ENCODE results near the gene CNOT1. TPM values are rescaled to one million over a fixed set of nuclear protein-coding genes. Genes with fewer than 3 reads are reported as not detected.
"Not testable (repeated sequence)": the region's sequence is repeated elsewhere in the genome, so short reads cannot be mapped to it uniquely, and the experiment has no call there.

CNOT1 gene
- total RNA-seq, 2 experiments from 2014 or later: 268 to 273 TPM

DNA sequence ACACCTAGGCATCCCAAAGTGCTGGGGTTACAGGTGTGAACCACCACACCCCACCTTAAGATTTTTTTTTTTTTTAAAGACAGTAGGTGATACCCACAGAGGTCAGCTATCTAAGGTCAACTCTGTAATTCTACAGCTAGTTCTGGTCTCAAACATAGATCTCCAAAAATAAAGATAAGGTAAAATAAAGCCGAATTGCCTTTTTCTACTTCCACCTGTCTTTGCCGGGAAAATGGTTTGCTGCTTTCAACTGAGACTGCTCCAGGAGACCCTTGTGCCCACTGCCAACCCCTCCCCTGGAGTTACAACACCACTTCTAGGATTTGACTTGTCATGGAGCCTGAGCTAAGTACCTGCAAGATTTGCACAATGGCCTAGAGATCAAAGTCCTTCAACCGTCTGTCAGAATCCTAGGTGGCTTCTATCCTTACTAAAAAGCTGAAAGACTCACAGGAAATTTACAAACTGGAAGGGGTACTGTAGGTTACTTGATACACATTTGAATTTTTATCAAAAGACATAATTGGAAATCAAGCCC lies 4.7 kb upstream of the CNOT1 start:
- ATAC-seq: no peak
- DNase-seq: no peak
- H3K9me3 Mint-ChIP-seq (ENCODE audit: low read depth): no peaks in the 10 kb centered on the region
- no peak overlapping the region for H3K4me3 Mint-ChIP-seq
- peaks cover 7% of the 10 kb centered on the region for H3K4me1 Mint-ChIP-seq
- peaks cover 3% of the 10 kb centered on the region for H3K36me3 Mint-ChIP-seq
- CTCF ChIA-PET: no interaction called here
- peaks cover 15% of the 10 kb centered on the region for H3K27me3 Mint-ChIP-seq
- no peak overlapping the region for H3K27ac Mint-ChIP-seq

DNA sequence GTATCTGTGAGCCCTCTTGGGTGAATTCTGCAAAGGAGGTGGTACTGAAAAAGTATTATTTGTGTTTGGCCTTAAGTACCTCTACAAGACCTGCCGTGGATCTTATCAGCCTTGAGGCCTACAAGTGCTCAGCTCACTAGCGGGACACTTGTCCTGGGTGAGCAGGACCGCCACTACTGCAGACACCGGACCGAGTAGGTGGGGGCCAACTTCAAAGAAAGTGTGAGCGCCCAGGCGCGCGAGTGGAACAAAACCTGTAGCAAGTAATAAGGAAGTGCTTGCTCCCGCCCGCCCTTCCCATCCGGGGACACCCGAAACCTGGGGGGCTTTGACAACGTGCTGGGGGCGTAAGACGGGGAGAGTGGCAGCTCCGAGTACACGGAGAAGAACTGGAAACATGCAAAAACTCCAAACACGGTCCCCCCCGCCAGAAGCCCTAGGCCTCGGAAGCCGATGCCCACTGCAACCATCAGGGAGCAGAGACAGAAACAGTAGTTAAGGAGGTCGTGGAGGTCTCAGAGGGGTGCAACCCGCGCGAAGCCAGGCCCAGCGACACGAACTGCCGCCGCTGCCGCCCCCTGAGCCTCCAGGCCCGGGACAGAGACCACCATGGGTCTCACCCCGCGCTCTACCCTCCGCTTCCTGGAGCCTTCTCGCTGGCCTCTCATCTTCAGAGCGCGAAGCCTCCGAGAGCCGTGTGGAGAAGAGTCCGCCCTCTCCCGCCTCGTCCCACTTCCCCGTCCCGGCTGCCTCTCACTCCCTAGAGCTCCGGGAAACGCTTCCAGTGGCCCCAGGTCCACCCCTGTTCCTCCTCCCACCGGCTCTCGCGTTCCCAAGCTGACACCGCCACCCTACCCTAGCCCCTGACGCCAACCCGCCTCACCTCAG lies 537 bp downstream of the CNOT1 start:
- no peaks in the 10 kb centered on the region for H3K9me3 Mint-ChIP-seq (ENCODE audit: low read depth)
- H3K36me3 Mint-ChIP-seq: peaks cover 26% of the 10 kb centered on the region
- ATAC-seq (peak; percentile 11), DNase-seq (peak; percentile 79)
- H3K4me3 Mint-ChIP-seq: peak overlapping the region; percentile 98
- no peaks in the 10 kb centered on the region for H3K27me3 Mint-ChIP-seq
- peaks cover 30% of the 10 kb centered on the region for H3K4me1 Mint-ChIP-seq
- peak overlapping the region; percentile 100 for H3K27ac Mint-ChIP-seq
- CTCF ChIA-PET: interaction anchor here (1.1 to 1.6 kb wide), 4 partner anchors 25 to 127 kb away, joined by 3 to 7 read pairs (median 3); no protein-coding TSS in a partner anchor

DNA sequence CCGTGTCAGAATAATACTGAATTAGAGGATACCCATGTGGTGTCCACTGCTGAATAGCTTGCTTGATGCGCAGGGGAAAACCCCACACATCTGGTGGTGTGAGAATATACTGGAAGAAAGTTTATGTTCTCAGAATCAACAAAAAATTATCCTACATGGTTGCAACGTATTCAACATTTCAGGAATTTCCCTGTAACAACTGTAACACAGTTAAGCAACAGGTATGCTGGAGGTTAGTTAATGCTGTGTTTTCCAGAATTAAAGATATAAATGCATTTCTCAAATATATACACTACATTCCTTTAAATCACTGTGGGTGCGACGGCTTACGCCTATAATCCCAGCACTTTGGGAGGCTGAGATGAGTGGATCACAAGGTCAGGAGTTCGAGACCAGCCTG lies 5.4 kb downstream of the CNOT1 start:
- Mint-ChIP-seq H3K4me1 (peaks cover 34% of the 10 kb centered on the region), H3K9me3 (ENCODE audit: low read depth) (no peaks in the 10 kb centered on the region), H3K4me3 (no peak overlapping the region), H3K27me3 (no peaks in the 10 kb centered on the region), H3K36me3 (peaks cover 43% of the 10 kb centered on the region), H3K27ac (no peak overlapping the region)
- CTCF ChIA-PET: interaction anchor here (0.9 kb wide), 1 partner anchor 75 kb away, joined by 3 read pairs; no protein-coding TSS in a partner anchor
- ATAC-seq (no peak), DNase-seq (no peak)

DNA sequence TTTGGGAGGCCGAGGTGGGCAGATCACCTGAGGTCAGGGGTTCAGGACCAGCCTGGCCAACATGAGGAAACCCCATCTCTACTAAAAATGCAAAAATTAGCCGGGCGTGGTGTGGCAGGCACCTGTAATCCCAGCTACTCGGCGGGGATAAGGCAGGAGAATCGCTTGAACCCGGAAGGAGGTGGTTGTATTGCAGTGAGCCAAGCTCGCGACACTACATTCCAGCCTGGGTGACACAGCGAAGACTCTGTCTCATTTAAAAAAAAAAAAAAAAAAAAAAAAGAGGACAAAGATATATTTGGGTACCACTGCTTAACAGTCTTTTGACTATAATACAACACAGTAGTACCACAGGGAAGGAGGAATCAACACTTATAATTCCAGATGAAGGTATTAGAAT lies 9.2 kb downstream of the CNOT1 start:
- DNase-seq (no peak), ATAC-seq (no peak)
- Mint-ChIP-seq H3K27me3 (no peaks in the 10 kb centered on the region), H3K27ac (no peak overlapping the region), H3K4me3 (no peak overlapping the region), H3K9me3 (ENCODE audit: low read depth) (no peaks in the 10 kb centered on the region), H3K4me1 (peaks cover 34% of the 10 kb centered on the region), H3K36me3 (peaks cover 41% of the 10 kb centered on the region)
- CTCF ChIA-PET: no interaction called here

DNA sequence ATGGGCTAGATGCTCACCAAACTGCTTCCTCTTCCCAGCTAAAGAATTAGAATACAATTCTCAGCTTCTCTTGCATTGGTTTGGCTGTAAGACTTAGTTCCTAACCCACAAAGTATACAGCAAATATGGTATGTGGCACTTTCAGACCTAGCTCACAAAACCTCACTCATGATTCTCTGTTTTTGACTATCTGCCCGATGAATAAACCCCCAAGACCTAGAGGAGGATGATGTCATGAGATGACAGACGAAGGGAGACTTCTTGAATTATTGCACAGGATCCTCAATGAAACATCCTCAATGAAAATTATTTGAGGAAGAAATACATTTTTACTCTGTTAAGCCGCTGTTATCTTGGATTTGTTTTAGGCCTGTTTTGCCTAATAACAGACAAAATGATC lies 14.3 kb downstream of the CNOT1 start:
- peak overlapping the region; percentile 78 for H3K27ac Mint-ChIP-seq
- H3K4me3 Mint-ChIP-seq: no peak overlapping the region
- no peaks in the 10 kb centered on the region for H3K27me3 Mint-ChIP-seq
- ATAC-seq (peak; percentile 65), DNase-seq (no peak)
- H3K36me3 Mint-ChIP-seq: peaks cover 33% of the 10 kb centered on the region
- no peaks in the 10 kb centered on the region for H3K9me3 Mint-ChIP-seq (ENCODE audit: low read depth)
- H3K4me1 Mint-ChIP-seq: peaks cover 31% of the 10 kb centered on the region
- CTCF ChIA-PET: interaction anchor here (0.8 to 1.6 kb wide), 2 partner anchors 10 to 19 kb away, joined by 3 to 6 read pairs; no protein-coding TSS in a partner anchor

DNA sequence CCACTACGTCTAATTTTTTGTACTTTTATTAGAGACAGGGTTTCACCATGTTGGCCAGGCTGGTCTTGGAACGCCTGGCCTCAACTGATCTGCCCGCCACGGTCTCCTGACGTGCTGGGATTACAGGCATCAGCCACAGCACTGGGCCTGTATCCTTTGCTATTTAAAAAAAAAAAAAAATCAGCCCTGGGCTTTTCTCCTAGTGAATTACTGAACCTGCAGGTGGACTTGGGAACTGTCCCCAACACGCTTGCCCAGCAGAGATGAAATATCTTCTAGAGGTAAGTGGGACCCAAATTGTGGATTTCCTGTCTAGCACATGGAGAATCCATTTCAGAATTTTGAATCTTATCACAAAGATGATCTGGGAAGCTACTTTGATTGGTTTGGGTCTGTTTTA lies 14.8 kb downstream of the CNOT1 start:
- CTCF ChIA-PET: interaction anchor here (0.8 to 1.6 kb wide), 2 partner anchors 9 to 18 kb away, joined by 3 to 6 read pairs; no protein-coding TSS in a partner anchor
- ATAC-seq (peak; percentile 27), DNase-seq (no peak)
- H3K4me3 Mint-ChIP-seq: no peak overlapping the region
- H3K4me1 Mint-ChIP-seq: peaks cover 28% of the 10 kb centered on the region
- peaks cover 30% of the 10 kb centered on the region for H3K36me3 Mint-ChIP-seq
- no peaks in the 10 kb centered on the region for H3K27me3 Mint-ChIP-seq
- no peaks in the 10 kb centered on the region for H3K9me3 Mint-ChIP-seq (ENCODE audit: low read depth)
- no peak overlapping the region for H3K27ac Mint-ChIP-seq

DNA sequence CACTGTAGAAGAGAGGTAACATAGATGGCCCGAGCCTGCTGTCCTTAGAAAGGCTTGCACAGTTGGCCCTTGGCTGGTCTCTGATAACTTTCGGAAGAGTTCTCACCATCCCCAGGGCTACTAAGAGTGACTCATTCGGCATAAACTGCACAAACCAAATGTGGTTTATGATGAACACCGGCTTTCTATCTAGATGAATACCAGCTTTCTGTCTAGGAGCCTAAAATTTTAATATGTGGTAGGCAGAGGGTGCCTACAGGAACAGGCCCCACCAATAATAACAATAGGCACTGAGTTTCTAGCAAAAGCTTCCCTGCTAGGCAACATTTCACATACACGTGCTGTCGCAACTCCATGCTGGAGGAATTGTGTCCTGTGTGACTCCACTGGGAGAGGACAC lies 15.4 kb downstream of the CNOT1 start:
- H3K9me3 Mint-ChIP-seq (ENCODE audit: low read depth): no peaks in the 10 kb centered on the region
- ATAC-seq (no peak), DNase-seq (no peak)
- CTCF ChIA-PET: interaction anchor here (1.6 kb wide), 1 partner anchor 9 kb away, joined by 6 read pairs; no protein-coding TSS in a partner anchor
- H3K27me3 Mint-ChIP-seq: no peaks in the 10 kb centered on the region
- H3K4me1 Mint-ChIP-seq: peaks cover 26% of the 10 kb centered on the region
- H3K4me3 Mint-ChIP-seq: no peak overlapping the region
- H3K27ac Mint-ChIP-seq: no peak overlapping the region
- peaks cover 29% of the 10 kb centered on the region for H3K36me3 Mint-ChIP-seq

DNA sequence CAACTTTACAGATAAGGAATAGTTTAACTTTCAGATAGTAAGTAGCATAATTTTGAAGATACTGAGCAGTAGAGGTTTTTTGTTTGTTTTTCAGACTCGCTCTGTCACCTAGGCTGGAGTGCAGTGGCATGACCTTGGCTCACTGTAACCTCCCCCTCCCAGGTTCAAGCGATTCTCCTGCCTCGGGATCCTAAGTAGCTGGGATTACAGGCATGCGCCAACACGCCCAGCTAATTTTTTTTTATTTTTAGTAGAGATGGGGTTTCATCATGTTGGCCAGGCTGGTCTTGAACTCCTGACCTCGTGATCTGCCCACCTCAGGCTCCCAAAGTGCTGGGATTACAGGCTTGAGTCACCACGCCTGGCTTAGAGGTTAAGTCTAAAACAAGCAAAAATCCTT lies 16.7 kb downstream of the CNOT1 start:
- H3K4me1 Mint-ChIP-seq: peaks cover 30% of the 10 kb centered on the region

DNA sequence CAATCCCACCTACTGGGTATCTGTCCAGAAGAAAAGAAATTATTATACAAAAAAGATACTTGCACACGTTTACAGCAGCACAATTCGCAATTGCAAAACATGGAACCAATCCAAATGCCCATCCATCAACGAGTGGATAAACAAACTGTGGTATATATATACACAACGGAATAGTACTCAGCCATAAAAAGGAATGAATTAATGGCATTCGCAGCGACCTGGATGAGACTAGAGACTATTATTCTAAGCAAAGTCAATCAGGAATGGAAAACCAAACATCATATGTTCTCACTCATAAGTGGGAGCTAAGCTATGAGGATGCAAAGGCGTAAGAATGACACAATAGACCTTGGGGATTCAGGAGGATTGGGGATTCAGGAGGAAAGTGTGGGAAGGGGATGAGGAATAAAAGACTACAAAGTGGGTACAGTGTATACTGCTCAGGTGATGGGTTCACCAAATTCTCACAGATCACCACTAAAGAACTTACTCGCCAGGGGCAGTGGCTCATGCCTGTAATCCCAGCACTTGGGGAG lies 21.0 kb downstream of the CNOT1 start:
- CTCF ChIA-PET: no interaction called here
- no peak for ATAC-seq

More for the DNA sequence above, 16.7 kb downstream of the CNOT1 start:
- ATAC-seq; DNase-seq; H3K27me3 Mint-ChIP-seq; H3K4me3 Mint-ChIP-seq; H3K27ac Mint-ChIP-seq; H3K9me3 Mint-ChIP-seq (ENCODE audit: low read depth); CTCF ChIA-PET: not testable (repeated sequence)
- peaks cover 31% of the 10 kb centered on the region for H3K36me3 Mint-ChIP-seq

DNA sequence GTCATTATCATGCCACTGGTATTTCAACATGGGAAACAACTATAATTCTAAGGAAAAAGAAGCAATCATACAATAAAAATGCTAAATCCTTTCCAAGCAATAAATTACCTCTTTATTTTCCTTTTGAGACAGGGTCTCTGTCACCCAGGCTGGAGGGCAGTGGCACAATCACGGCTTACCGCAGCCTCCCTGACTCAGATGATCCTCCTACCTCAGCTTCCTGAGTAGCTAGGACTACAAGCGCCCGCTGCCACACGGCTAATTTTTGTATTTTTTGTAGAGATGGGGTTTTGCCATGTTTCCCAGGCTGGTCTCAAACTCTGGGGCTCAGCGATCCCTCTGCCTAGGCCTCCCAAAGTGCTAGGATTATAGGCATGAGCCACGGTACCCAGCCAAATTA lies 24.1 kb downstream of the CNOT1 start:
- Mint-ChIP-seq H3K36me3 (peaks cover 33% of the 10 kb centered on the region), H3K9me3 (ENCODE audit: low read depth) (no peaks in the 10 kb centered on the region), H3K4me1 (peaks cover 28% of the 10 kb centered on the region), H3K27ac (no peak overlapping the region), H3K4me3 (no peak overlapping the region), H3K27me3 (no peaks in the 10 kb centered on the region)
- CTCF ChIA-PET: interaction anchor here (0.6 to 2.0 kb wide), 2 partner anchors 9 to 37 kb away, joined by 3 to 6 read pairs; no protein-coding TSS in a partner anchor
- no peak for ATAC-seq
- no peak for DNase-seq

More for the DNA sequence above, 21.0 kb downstream of the CNOT1 start:
- Mint-ChIP-seq H3K27ac (no peak overlapping the region), H3K36me3 (peaks cover 32% of the 10 kb centered on the region), H3K4me3 (no peak overlapping the region), H3K27me3 (no peaks in the 10 kb centered on the region), H3K4me1 (peaks cover 17% of the 10 kb centered on the region), H3K9me3 (ENCODE audit: low read depth) (no peaks in the 10 kb centered on the region)
- DNase-seq: no peak

DNA sequence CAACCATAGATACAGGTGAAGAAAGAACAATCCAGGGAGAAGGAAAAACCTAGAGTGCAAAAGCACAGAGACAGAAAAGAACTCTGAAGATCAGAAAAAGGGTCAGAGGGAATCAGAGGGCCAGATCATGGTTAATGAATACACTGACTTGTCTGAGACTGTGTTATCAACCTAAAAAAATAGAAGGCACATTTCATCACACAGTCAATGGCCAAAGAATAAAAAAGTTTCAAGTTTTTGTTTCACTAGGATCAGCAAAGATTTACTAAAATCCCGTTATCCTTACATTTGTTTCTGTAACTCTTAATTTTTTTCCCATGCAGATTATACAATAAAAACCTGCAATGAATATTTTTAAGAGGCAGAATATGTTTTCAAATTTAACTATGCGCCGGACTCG lies 38.5 kb downstream of the CNOT1 start:
- Mint-ChIP-seq H3K27ac (peak overlapping the region; percentile 30), H3K27me3 (no peaks in the 10 kb centered on the region), H3K9me3 (ENCODE audit: low read depth) (no peaks in the 10 kb centered on the region), H3K4me1 (peaks cover 32% of the 10 kb centered on the region), H3K36me3 (peaks cover 57% of the 10 kb centered on the region), H3K4me3 (no peak overlapping the region)
- ATAC-seq (no peak), DNase-seq (no peak)
- CTCF ChIA-PET: interaction anchor here (2.5 to 3.3 kb wide), 2 partner anchors 12 to 165 kb away, joined by 7 to 10 read pairs; no protein-coding TSS in a partner anchor

DNA sequence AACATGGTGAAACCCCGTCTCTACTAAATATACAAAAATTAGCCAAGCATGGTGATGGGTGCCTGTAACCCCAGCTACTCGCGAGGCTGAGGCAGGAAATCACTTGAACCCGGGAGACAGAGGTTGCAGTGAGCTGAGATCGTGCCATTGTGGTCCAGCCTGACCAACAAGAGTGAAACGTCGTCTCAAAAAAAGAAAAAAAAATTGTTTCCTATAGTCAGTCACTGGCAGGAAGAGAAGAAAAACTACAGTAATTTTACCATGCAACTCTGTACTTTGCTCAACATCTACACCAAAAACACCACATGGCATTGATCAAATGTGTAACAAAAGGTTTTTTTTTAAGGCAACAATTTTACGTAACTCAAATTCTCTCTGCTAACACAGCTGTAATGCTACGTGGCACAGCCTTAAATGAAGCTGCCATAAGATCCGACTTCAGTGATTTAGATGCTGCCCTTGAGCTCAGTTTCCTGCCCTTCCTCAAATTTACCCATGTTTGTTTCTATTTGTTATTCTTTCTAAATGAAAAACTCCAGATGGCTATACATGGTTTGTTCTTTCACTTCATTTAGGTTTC lies 40.2 kb downstream of the CNOT1 start:
- no peaks in the 10 kb centered on the region for H3K27me3 Mint-ChIP-seq
- H3K4me1 Mint-ChIP-seq: peaks cover 37% of the 10 kb centered on the region
- H3K9me3 Mint-ChIP-seq (ENCODE audit: low read depth): no peaks in the 10 kb centered on the region
- H3K27ac Mint-ChIP-seq: peak overlapping the region; percentile 79
- no peak overlapping the region for H3K4me3 Mint-ChIP-seq
- ATAC-seq: peak; percentile 58
- CTCF ChIA-PET: interaction anchor here (0.6 to 3.3 kb wide), 5 partner anchors 10 to 167 kb away, joined by 3 to 10 read pairs (median 4); no protein-coding TSS in a partner anchor
- H3K36me3 Mint-ChIP-seq: peaks cover 63% of the 10 kb centered on the region
- DNase-seq: peak; percentile 68

DNA sequence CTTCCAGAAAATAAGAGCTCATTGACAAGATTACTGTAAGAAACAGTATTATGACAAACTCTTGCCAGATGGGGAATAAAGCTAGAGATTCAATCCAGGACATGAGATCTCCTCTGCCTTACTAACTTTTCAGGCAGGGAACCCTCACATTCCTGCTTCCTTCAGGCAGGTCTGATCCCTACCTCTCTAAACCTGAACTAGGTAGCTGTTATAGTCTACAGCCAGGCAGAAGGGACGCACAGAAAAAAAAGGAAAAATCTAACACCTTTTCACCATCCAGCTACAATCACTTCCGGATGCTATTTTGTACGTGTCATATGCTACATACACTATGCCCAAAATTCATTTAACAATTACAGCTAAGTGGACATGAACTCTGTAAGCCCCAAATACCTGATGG lies 41.2 kb downstream of the CNOT1 start:
- no peak for ATAC-seq
- DNase-seq: no peak
- Mint-ChIP-seq H3K4me1 (peaks cover 37% of the 10 kb centered on the region), H3K27me3 (no peaks in the 10 kb centered on the region), H3K36me3 (peaks cover 60% of the 10 kb centered on the region), H3K27ac (no peak overlapping the region), H3K9me3 (ENCODE audit: low read depth) (no peaks in the 10 kb centered on the region), H3K4me3 (no peak overlapping the region)
- CTCF ChIA-PET: interaction anchor here (1.0 to 3.3 kb wide), 5 partner anchors 11 to 168 kb away, joined by 3 to 10 read pairs (median 4); no protein-coding TSS in a partner anchor

Data from activated CD8-positive, alpha-beta memory T cell treated with anti-CD3 and anti-CD28 coated beads, Interleukin-2, amount 10 ng/mL, durations not matched to agents 7 days and 5 days (primary cell).